HG02642 (cell line): Measurements from ENCODE around the gene SYNE2.

Experiments used
- ATAC-seq: cut with Tn5 transposase; IDR thresholded peaks from one replicate; pipeline ENCODE4 v1.9.1; 2021; ENCODE audit warnings: mild to moderate bottlenecking; ENCODE audit not compliant: unreplicated experiment, poor library complexity

Gene SYNE2

GRCh38 chr14:63909984-63910383 lies 57.2 kb downstream of the SYNE2 start:
- no peak for ATAC-seq

DNA sequence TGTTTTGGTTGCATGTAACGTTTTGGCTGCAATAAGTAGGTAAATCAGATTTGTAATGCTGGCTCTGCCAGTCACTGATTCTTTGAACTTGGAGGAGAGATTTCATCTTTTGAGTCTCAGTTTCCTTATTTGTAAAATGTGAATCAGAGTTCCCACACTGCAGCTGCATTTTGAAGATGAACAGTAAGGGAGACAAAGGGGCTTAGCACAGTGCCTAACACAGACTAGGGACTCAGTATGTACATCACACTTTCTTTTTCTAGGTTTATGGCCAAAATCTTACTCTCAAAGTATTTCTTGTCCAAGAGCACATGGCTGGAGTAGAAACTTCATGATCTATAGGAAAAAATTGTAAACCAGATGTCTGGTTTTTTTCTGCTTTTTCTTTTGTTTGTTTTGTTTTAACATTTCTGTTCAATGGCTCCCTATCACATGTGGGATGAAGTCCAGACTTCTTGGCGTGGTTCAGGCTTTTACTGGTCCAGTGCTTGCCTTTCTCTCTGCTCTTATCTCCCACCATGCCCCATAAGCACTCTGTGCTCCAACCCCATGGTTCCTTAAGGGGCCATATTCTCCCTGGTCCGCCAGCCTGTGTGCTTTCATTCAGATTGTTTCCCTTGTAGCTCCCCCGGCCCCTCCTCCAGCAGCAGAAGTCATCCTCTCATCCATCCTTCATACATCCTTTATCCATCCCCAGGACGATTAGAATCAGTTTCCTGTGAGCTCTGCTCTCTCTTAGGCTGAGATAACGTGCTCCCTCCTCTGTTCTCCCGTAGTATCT lies 58.0 kb downstream of the SYNE2 start:
- ATAC-seq: no peak

GRCh38 chr14:63911404-63911803 lies 58.6 kb downstream of the SYNE2 start:
- ATAC-seq: no peak

- no peak for ATAC-seq
Measured at GRCh38 chr14:63912286-63912685, 59.5 kb downstream of the SYNE2 start.

- no peak for ATAC-seq
Measured at GRCh38 chr14:63918411-63918810, 65.6 kb downstream of the SYNE2 start.

DNA sequence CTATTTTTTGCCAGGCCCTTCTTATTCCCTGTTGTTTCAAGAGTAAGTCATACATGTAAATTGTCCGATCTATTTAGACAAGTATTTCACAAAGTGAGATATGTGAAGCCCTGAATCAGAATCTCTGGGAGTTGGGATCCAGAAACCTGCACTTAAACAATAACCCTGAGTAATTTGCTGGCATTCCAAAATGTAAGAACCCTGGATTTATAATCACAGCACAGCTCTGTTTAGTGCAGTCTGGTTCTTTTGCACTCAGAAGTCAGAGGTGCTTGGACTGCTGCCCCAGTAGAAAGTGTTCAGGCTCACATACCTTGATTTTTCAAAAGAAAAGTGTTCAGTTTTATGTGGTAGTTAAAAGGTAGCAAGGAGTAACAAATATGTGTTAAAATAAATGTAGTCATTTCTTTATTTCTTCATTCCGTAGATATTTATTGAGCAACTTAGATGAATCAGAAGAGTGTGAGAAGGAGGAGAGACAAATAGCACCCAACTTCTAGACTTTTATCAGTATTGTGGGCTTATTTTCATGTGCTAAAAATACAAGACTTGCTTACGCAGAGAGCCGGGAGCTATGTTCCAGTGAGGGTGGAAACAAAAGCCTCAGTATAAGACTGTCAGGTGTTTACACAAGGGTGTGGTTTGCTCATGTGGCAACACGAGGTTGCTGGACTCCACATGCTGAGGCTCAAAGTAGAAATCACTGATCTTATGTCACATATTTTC lies 70.1 kb downstream of the SYNE2 start:
- ATAC-seq: no peak

- ATAC-seq: no peak
Measured at GRCh38 chr14:63923422-63923752, 70.6 kb downstream of the SYNE2 start.

GRCh38 chr14:63924375-63924774 lies 71.6 kb downstream of the SYNE2 start:
- no peak for ATAC-seq

- no peak for ATAC-seq
Measured at GRCh38 chr14:63926641-63927040, 73.8 kb downstream of the SYNE2 start.

DNA sequence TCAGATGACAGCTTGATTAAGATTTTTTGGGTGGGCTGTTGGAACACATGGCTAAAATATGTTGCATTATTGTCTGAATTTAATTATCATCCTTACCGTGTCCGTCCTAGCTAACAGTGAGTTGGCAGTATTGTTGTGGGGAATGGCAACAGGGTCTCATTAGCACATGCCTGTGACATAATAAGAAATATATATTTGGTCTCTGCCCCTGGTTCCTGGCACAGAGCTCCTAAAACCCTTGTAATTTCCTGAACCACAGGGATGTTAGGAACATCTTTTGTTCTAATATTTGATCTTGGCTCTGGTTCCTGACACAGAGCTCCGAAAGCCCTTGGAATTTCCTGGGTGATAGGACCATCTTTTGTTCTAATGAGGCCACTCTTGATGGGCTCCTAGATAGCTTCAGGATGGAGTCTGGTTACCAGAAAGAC lies 76.0 kb downstream of the SYNE2 start:
- ATAC-seq: no peak

DNA sequence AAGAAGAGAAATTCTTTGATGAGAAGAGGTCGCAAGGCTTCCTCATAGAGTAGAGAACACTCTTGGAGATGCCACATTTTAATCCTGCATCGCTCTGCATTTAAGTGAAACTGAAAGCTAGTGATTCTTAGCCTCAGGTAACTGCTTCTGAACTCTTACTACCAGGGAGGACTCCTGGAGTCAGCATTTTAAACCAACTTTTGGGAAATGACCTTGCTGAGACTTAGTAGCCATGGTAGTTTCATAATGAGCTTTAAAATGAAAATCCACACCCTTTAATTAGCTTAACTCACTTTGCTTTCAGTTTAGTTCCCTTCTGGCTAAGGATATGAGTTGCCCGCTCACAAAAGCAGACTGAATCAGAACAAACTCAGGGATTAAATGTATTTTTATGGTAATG lies 80.3 kb downstream of the SYNE2 start:
- no peak for ATAC-seq

GRCh38 chr14:63933711-63934110 lies 80.9 kb downstream of the SYNE2 start:
- ATAC-seq: no peak

GRCh38 chr14:63938198-63939005 lies 85.6 kb downstream of the SYNE2 start:
- ATAC-seq: peak; percentile 59

- peak; percentile 10 for ATAC-seq
Measured at GRCh38 chr14:63939006-63939270, 86.1 kb downstream of the SYNE2 start.

- no peak for ATAC-seq
Measured at GRCh38 chr14:63940387-63940786, 87.6 kb downstream of the SYNE2 start.

- ATAC-seq: no peak
Measured at GRCh38 chr14:63941023-63941422, 88.2 kb downstream of the SYNE2 start.

DNA sequence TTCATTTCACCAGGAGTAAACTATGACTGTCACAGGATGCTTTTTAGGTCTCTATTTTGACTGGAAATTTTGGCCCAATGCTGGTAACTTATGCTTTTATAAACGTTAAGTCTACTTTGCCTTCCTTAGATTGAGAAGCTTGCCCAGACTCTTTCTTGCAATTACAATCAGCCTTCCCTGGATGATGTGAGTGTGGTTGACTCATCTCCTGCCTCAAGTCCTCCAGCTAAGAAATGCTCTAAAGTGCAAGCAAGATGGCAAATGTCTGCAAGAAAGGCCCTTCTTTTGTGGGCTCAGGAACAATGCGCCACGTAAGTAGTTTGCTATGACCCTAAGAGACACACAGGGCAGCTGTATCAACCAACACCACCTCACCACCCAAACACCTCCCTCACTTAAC lies 96.9 kb downstream of the SYNE2 start:
- no peak for ATAC-seq

DNA sequence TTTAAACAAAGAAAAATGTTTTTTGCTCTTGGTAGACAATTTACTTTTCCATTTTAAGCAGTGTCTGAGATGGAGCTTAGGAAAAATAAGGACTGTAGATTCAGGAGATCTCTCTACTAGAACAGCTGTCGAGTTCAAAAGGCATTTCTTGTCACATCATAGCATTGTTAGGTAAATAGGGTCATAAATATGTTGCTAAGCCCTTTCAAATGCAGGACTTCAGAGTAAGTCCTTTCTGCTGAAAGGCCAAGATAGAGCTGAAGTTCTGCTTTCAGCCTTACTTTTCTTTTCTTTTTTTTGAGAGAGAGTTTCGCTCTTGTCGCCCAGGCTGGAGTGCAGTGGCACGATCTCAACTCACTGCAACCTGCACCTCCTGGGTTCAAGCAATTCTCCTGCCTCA lies 98.2 kb downstream of the SYNE2 start:
- ATAC-seq: no peak

GRCh38 chr14:63951429-63951828 lies 98.6 kb downstream of the SYNE2 start:
- ATAC-seq: no peak

DNA sequence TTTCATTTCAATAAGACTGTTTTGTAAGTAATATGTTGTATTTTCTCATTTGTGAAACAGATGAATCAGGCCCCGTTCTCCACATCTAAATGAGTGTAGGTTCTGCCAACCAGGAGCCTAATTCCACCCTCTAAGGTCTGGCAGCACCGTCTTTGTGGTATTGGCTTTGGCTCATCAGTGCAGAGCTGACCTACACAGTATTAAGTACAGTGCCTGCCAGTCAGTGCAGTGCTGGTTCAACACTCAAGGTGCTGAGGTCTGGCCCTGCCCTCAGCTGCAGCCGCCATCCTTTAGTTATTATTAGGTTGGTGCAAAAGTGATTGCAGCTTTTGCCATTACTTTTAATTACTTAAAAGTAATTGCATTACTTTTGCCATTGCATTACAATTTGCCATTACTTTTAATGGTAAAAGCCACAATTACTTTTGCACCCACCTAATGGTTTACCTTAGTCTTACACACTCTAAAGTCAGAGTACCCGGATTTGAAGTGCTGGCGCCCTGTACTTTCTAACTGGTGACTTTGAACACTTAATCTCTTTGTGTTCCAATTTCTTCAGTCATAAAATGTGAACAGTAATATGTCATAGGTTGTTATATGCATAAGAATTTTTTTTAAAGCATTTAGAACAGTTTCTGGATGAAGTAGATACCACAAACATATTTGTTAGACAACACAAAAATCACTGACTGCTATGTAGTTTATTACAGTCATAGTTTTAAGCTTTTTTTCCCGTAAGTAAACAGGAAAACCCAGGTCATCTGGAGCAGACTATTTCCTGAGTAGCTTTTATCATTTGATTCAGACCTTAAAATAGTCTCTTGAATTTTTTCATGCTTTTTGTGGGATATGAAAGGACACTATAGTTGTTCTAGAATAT lies 99.5 kb downstream of the SYNE2 start:
- no peak for ATAC-seq
